Raji (cell line): ENCODE data around the gene CACNG8.

Experiments
- POLR2A ChIP-seq: IDR thresholded peaks from 2 replicates; pipeline ENCODE4 v1.6.1; 2011; ENCODE audit warnings: low read depth, low read length, control low read depth; ENCODE audit not compliant: insufficient read depth

Gene CACNG8

DNA sequence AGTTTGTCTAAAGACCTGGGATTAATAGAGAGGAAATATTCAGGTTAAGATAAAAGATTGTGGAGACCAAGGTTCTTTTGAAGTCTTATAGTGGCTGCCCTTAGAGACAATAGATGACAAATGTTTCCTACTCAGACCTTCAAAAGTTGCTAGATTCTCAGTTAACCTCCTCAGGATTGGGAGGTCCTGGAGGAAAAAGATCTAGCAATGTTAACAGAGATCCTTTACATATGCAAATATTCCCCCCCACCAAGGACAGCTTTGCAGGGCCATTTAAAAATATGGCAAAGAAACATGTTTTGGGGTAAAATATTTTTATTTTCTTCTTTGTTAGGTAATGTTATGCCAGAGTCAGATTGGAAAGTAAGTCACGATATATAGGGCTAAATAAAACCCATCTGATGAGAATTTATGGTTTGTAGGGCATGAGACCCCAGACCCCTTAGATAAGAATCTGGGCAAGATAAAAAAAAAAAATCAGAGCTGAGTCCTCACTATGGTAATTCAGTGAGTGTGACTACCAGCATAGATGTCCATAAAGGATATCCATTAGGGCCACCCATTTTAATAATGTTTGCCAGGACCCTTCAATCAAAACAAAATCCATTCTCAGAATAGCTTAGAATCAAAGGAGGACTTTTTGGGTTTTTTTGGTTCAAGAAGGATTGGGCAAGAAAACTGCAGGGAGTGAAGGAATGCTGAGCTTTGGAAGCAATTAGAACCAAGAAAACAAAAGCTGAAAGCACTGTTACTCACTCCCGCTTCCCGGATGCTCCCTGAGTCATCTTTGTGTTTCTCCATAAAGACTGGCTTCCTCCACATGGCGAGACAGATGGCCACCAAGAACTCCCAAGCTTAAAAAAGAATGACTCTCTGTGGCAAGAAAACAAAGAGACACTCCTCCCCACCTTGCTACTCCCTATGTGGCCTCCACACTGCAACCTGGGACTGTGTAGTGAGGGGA, 72.8 kb downstream of the CACNG8 start:
- TF ChIP-seq POLR2A, result no peak
